ENCODE results near the gene LKAAEAR1. TPM values are rescaled to one million over a fixed set of nuclear protein-coding genes. Genes with fewer than 3 reads are reported as not detected.

Gene LKAAEAR1
- total and polyA plus RNA-seq, 2 of the 13 experiments (the other 11 are each of a cell fraction or from before 2014, with no cell fraction given): not detected

DNA sequence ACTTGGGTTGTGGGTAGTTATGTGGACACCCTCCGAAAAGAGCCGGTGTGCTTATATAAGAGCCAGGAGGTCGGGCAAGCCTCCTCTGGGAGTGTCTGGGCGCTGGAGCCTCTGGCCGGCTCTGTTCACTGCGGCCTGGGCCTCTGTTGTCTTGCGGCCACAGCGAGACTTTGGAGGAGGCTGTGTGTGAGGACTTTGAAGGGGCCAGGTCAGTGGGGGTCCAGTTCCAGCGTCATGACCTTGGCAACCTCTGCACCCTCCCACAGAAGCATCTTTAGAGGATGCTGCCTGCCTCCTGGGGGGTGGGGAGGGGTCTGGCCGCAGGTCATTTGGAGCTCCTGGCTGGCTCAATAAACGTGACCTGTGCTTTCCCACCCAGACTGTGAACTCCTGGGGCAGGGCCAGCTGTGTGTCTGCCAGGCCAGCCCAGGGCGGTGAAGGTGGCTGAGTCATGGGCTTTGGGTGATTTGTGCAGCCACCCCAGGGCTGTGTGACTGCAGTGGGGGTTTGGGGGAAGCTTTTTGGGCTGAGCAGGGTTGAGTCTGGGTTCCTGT, 20.0 kb downstream of the LKAAEAR1 start (continued):
- TF ChIP-seq, protein P1, sequence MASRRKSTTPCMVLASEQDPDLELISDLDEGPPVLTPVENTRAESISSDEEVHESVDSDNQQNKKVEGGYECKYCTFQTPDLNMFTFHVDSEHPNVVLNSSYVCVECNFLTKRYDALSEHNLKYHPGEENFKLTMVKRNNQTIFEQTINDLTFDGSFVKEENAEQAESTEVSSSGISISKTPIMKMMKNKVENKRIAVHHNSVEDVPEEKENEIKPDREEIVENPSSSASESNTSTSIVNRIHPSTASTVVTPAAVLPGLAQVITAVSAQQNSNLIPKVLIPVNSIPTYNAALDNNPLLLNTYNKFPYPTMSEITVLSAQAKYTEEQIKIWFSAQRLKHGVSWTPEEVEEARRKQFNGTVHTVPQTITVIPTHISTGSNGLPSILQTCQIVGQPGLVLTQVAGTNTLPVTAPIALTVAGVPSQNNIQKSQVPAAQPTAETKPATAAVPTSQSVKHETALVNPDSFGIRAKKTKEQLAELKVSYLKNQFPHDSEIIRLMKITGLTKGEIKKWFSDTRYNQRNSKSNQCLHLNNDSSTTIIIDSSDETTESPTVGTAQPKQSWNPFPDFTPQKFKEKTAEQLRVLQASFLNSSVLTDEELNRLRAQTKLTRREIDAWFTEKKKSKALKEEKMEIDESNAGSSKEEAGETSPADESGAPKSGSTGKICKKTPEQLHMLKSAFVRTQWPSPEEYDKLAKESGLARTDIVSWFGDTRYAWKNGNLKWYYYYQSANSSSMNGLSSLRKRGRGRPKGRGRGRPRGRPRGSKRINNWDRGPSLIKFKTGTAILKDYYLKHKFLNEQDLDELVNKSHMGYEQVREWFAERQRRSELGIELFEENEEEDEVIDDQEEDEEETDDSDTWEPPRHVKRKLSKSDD (CRISPR knock-in tag; IDR thresholded peaks at IDR 0.05; ENCODE audit: low read depth): no peak
- TF ChIP-seq, protein P2, sequence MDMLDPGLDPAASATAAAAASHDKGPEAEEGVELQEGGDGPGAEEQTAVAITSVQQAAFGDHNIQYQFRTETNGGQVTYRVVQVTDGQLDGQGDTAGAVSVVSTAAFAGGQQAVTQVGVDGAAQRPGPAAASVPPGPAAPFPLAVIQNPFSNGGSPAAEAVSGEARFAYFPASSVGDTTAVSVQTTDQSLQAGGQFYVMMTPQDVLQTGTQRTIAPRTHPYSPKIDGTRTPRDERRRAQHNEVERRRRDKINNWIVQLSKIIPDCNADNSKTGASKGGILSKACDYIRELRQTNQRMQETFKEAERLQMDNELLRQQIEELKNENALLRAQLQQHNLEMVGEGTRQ (IDR thresholded peaks at IDR 0.05; ENCODE audit: low read depth, low read length): no peak
- TF ChIP-seq, protein P2 (CRISPR knock-in tag; IDR thresholded peaks at IDR 0.05; ENCODE audit: borderline replicate concordance): no peak
- TF ChIP-seq ZFP41 (CRISPR knock-in tag; IDR thresholded peaks at IDR 0.05; ENCODE audit: borderline replicate concordance) (no peak), ZNF652 (CRISPR knock-in tag; IDR thresholded peaks at IDR 0.05; ENCODE audit: borderline replicate concordance, low read depth) (no peak), ZNF451 (CRISPR knock-in tag; IDR thresholded peaks at IDR 0.05) (0 out of 2 replicates have a peak, but pooled peaks have one; percentile 37), MIXL1 (CRISPR knock-in tag; IDR thresholded peaks at IDR 0.05) (no peak), RORA (CRISPR knock-in tag; IDR thresholded peaks at IDR 0.05) (no peak), ZNF333 (CRISPR knock-in tag; IDR thresholded peaks at IDR 0.05; ENCODE audit: borderline replicate concordance) (no peak), AKAP8 (CRISPR knock-in tag; IDR thresholded peaks at IDR 0.05) (peak; percentile 25; the same call in 1 of the 2 replicates), ZNF337 (CRISPR knock-in tag; IDR thresholded peaks at IDR 0.05; ENCODE audit: borderline replicate concordance, low read depth) (0 out of 2 replicates have a peak, but pooled peaks have one; percentile 9), ZBTB42 (CRISPR knock-in tag; IDR thresholded peaks at IDR 0.05) (no peak), PTBP1 (IDR thresholded peaks at IDR 0.05; ENCODE audit: low read depth, low read length, poor library complexity, severe bottlenecking) (peak; percentile 88)
- TF ChIP-seq, protein P3, sequence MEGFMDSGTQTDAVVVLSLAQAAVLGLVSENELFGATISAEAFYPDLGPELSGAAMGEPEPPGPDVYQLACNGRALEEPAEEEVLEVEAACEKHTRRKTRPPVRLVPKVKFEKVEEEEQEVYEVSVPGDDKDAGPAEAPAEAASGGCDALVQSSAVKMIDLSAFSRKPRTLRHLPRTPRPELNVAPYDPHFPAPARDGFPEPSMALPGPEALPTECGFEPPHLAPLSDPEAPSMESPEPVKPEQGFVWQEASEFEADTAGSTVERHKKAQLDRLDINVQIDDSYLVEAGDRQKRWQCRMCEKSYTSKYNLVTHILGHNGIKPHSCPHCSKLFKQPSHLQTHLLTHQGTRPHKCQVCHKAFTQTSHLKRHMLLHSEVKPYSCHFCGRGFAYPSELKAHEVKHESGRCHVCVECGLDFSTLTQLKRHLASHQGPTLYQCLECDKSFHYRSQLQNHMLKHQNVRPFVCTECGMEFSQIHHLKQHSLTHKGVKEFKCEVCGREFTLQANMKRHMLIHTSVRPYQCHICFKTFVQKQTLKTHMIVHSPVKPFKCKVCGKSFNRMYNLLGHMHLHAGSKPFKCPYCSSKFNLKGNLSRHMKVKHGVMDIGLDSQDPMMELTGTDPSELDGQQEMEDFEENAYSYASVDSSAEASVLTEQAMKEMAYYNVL (CRISPR knock-in tag; IDR thresholded peaks at IDR 0.05; ENCODE audit: borderline replicate concordance): no peak
- TF ChIP-seq, protein P4, sequence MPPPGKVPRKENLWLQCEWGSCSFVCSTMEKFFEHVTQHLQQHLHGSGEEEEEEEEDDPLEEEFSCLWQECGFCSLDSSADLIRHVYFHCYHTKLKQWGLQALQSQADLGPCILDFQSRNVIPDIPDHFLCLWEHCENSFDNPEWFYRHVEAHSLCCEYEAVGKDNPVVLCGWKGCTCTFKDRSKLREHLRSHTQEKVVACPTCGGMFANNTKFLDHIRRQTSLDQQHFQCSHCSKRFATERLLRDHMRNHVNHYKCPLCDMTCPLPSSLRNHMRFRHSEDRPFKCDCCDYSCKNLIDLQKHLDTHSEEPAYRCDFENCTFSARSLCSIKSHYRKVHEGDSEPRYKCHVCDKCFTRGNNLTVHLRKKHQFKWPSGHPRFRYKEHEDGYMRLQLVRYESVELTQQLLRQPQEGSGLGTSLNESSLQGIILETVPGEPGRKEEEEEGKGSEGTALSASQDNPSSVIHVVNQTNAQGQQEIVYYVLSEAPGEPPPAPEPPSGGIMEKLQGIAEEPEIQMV (CRISPR knock-in tag; IDR thresholded peaks at IDR 0.05; ENCODE audit: low read depth): 0 out of 2 replicates have a peak, but pooled peaks have one; percentile 69
- TF ChIP-seq, protein P5, sequence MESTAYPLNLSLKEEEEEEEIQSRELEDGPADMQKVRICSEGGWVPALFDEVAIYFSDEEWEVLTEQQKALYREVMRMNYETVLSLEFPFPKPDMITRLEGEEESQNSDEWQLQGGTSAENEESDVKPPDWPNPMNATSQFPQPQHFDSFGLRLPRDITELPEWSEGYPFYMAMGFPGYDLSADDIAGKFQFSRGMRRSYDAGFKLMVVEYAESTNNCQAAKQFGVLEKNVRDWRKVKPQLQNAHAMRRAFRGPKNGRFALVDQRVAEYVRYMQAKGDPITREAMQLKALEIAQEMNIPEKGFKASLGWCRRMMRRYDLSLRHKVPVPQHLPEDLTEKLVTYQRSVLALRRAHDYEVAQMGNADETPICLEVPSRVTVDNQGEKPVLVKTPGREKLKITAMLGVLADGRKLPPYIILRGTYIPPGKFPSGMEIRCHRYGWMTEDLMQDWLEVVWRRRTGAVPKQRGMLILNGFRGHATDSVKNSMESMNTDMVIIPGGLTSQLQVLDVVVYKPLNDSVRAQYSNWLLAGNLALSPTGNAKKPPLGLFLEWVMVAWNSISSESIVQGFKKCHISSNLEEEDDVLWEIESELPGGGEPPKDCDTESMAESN (CRISPR knock-in tag; conservative IDR thresholded peaks at IDR 0.05): no peak

Data from HepG2 (cell line).